H9 (cell line): ENCODE data around the gene PPP1CA. TPM values are rescaled to one million over a fixed set of nuclear protein-coding genes. Genes with fewer than 3 reads are reported as not detected.

Experiments
- DNase-seq: peaks from one replicate; pipeline ENCODE4 v3.0.0-alpha.2; 2017
- H2AFZ ChIP-seq: one replicate; pipeline ENCODE4 v1.6.1; 2013; ENCODE audit warnings: mild to moderate bottlenecking, low read length, control low read depth, moderate library complexity
- H2AK5ac ChIP-seq: 2 replicates; pipeline ENCODE4 v1.6.1; 2013; ENCODE audit warnings: low read length, control low read depth, mixed read lengths; ENCODE audit not compliant: insufficient read length
- H2BK120ac ChIP-seq: one replicate; pipeline ENCODE4 v1.6.1; 2013; ENCODE audit warnings: low read depth, mild to moderate bottlenecking, low read length, control low read depth, inconsistent platforms; ENCODE audit not compliant: poor library complexity, severe bottlenecking
- H2BK12ac ChIP-seq: 2 replicates; pipeline ENCODE4 v1.6.1; 2013; ENCODE audit warnings: low read length, control low read depth, mixed read lengths, low read depth; ENCODE audit not compliant: insufficient read length
- H2BK15ac ChIP-seq: 2 replicates; pipeline ENCODE4 v1.6.1; 2013; ENCODE audit warnings: low read depth, low read length, control low read depth
- H2BK20ac ChIP-seq: one replicate; pipeline ENCODE4 v1.6.1; 2013; ENCODE audit warnings: low read depth, mild to moderate bottlenecking, low read length, control low read depth, inconsistent platforms; ENCODE audit not compliant: poor library complexity, severe bottlenecking
- H2BK5ac ChIP-seq: 2 replicates; pipeline ENCODE4 v1.6.1; 2013; ENCODE audit warnings: low read length, control low read depth, mixed read lengths; ENCODE audit not compliant: insufficient read length
- H3K14ac ChIP-seq: 2 replicates; pipeline ENCODE4 v1.6.1; 2013; ENCODE audit warnings: low read length, control low read depth; ENCODE audit not compliant: insufficient read depth
- H3K18ac ChIP-seq: 2 replicates; pipeline ENCODE4 v1.6.1; 2013; ENCODE audit warnings: low read depth, mild to moderate bottlenecking, mixed read lengths, low read length, control low read depth; ENCODE audit not compliant: insufficient read length
- H3K23ac ChIP-seq: 2 replicates; pipeline ENCODE4 v1.6.1; 2013; ENCODE audit warnings: low read length, control low read depth, mixed read lengths, low read depth; ENCODE audit not compliant: insufficient read length
- H3K23me2 ChIP-seq: 2 replicates; pipeline ENCODE4 v1.6.1; 2013; ENCODE audit warnings: low read depth, mild to moderate bottlenecking, mixed read lengths, low read length, control low read depth; ENCODE audit not compliant: insufficient read length, poor library complexity, severe bottlenecking
- H3K27ac ChIP-seq: 2 replicates; pipeline ENCODE4 v1.5.1; 2013; ENCODE audit warnings: low read length, control low read depth, mixed read lengths, low read depth; ENCODE audit not compliant: insufficient read length
- H3K27me3 ChIP-seq: 2 replicates; pipeline ENCODE4 v1.6.1; 2013; ENCODE audit warnings: low read length, control low read depth, inconsistent platforms; ENCODE audit not compliant: insufficient read depth
- H3K4ac ChIP-seq: 2 replicates; pipeline ENCODE4 v1.6.1; 2013; ENCODE audit warnings: low read depth, mild to moderate bottlenecking, control low read depth, inconsistent platforms, low read length, moderate library complexity
- H3K4me1 ChIP-seq: 2 replicates; pipeline ENCODE4 v1.6.1; 2013; ENCODE audit warnings: low read length, control low read depth, inconsistent platforms; ENCODE audit not compliant: insufficient read depth
- H3K4me2 ChIP-seq: 2 replicates; pipeline ENCODE4 v1.6.1; 2013; ENCODE audit warnings: low read length, control low read depth, mixed read lengths; ENCODE audit not compliant: insufficient read length, insufficient read depth
- H3K56ac ChIP-seq: 2 replicates; pipeline ENCODE4 v1.6.1; 2013; ENCODE audit warnings: low read depth, mild to moderate bottlenecking, mixed read lengths, low read length, control low read depth; ENCODE audit not compliant: insufficient read length
- H3K79me1 ChIP-seq: 2 replicates; pipeline ENCODE4 v1.6.1; 2013; ENCODE audit warnings: low read depth, mild to moderate bottlenecking, moderate library complexity, low read length, control low read depth, inconsistent platforms; ENCODE audit not compliant: insufficient read depth, poor library complexity, severe bottlenecking
- H3K79me2 ChIP-seq: 2 replicates; pipeline ENCODE4 v1.6.1; 2013; ENCODE audit warnings: low read length, control low read depth, inconsistent platforms; ENCODE audit not compliant: insufficient read depth
- H3K9ac ChIP-seq: 2 replicates; pipeline ENCODE4 v1.6.1; 2013; ENCODE audit warnings: low read length, control low read depth, mixed read lengths; ENCODE audit not compliant: insufficient read length; ENCODE audit errors: extremely low read depth
- H3K9me3 ChIP-seq: one replicate; pipeline ENCODE4 v1.6.1; 2013; ENCODE audit warnings: low read depth, low read length, inconsistent platforms; ENCODE audit not compliant: control insufficient read depth
- H3T11ph ChIP-seq: one replicate; pipeline ENCODE4 v1.6.1; 2013; ENCODE audit warnings: mild to moderate bottlenecking, low read length, control low read depth, inconsistent platforms
- H4K20me1 ChIP-seq: one replicate; pipeline ENCODE4 v1.6.1; 2013; ENCODE audit not compliant: control insufficient read depth, insufficient read length, insufficient read depth
- H4K5ac ChIP-seq: 2 replicates; pipeline ENCODE4 v1.6.1; 2013; ENCODE audit warnings: low read depth, mild to moderate bottlenecking, mixed read lengths, low read length, control low read depth; ENCODE audit not compliant: insufficient read length
- H4K8ac ChIP-seq: replicated peaks from 2 replicates; pipeline ENCODE4 v1.6.1; 2013; ENCODE audit warnings: low read length, control low read depth, mixed read lengths, low read depth; ENCODE audit not compliant: insufficient read length
- H4K91ac ChIP-seq: 2 replicates; pipeline ENCODE4 v1.6.1; 2013; ENCODE audit warnings: low read depth, mild to moderate bottlenecking, moderate library complexity, mixed read lengths, low read length, control low read depth; ENCODE audit not compliant: insufficient read length
- H3K27ac Mint-ChIP-seq, 3 experiments: 2 replicates in 2 of 3; 3 replicates in 1 of 3; pipeline ENCODE4 v1.8.0; 2020 to 2021; ENCODE audit warnings: mixed read lengths in 3 of 3, mild to moderate bottlenecking in 1 of 3, moderate library complexity in 1 of 3
- H3K27me3 Mint-ChIP-seq: 2 replicates; pipeline ENCODE4 v1.8.0; 2021; ENCODE audit warnings: low read depth, mild to moderate bottlenecking, moderate library complexity, mixed read lengths
- H3K36me3 Mint-ChIP-seq, 3 experiments: 2 replicates in 2 of 3; 3 replicates in 1 of 3; pipeline ENCODE4 v1.8.0; 2020 to 2021; ENCODE audit warnings: low read depth in 3 of 3, mixed read lengths in 3 of 3; ENCODE audit not compliant: insufficient read depth in 1 of 3
- H3K4me1 Mint-ChIP-seq, 2 experiments: 2 replicates each; pipeline ENCODE4 v1.8.0; 2020; ENCODE audit warnings: mixed read lengths in 2 of 2
- H3K4me3 Mint-ChIP-seq, 2 experiments: 2 replicates in 1 of 2; 3 replicates in 1 of 2; pipeline ENCODE4 v1.8.0; 2020 to 2021; ENCODE audit warnings: mild to moderate bottlenecking in 2 of 2, mixed read lengths in 2 of 2, moderate library complexity in 1 of 2
- H3K9me3 Mint-ChIP-seq, 2 experiments: 2 replicates in 1 of 2; 3 replicates in 1 of 2; pipeline ENCODE4 v1.8.0; 2020; ENCODE audit warnings: mild to moderate bottlenecking in 2 of 2, mixed read lengths in 2 of 2, moderate library complexity in 1 of 2
- CTCF ChIP-seq: fragments of 200-600 bp; sonication (generic); conservative IDR thresholded peaks from 3 replicates; pipeline ENCODE4 v1.8.0; 2021; ENCODE audit warnings: antibody characterized with exemption, mild to moderate bottlenecking
- WGBS: extraction: QIAGEN DNeasy Blood & Tissue Kit; methylation state at CpG from one replicate; pipeline ENCODE4 v1.1.7; 2013; ENCODE audit warnings: missing lambda C conversion rate, low lambda C conversion rate, mixed read lengths; ENCODE audit not compliant: insufficient read length; ENCODE audit errors: extremely low coverage; 5-methylcytosine and 5-hydroxymethylcytosine counted together
- total RNA-seq: library from RNA; stranded (reverse); gene quantifications from 2 replicates; pipeline ENCODE4 v1.2.1, GENCODE V29; 2021

PPP1CA gene
- total RNA-seq, 1 experiment from 2014 or later = 205 TPM

DNA sequence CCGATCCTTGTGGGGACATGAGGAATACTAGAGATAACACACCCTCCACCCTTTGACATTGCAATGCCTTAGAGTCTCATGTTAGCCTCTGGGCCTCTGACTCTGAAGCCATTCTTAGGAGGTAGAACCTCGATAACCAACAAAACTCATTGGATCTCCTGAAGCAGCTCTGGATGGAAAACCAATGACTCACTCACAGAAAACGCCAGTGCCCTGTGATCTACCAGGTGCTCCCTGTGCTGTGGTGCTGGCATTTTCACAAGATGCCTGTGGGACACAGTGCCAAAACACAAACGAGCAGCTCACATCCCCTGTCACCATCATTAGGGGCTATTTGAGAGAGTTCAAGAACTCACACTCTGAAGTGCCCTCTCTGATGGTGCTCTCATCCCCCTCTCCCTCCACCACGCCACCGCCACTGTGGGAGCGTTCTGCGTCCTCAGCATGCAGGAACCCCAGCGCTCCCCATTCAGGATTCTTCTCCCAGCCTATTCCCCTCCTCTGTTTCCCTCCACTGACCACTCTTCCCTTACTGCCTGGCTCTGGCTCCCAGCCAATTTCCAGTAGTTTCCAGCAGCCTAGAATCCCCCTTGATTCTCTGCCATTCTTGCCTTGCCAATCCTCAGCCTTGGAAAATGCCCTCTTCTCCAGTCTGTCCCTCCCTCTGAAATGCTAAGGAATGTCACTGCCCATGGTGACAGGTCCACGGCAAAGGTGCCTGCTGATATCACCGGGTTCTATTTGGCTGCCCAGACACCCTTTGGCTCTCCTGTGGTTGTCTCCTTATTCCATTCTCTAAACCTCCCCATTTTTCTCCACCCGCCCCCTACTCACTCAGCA is 43.6 kb downstream of the PPP1CA start:
- H2BK12ac ChIP-seq = no peak overlapping the region
- no peak overlapping the region for H4K8ac ChIP-seq
- no peaks in the 10 kb centered on the region for H4K20me1 ChIP-seq
- Mint-ChIP-seq H3K4me3 (no peak overlapping the region), H3K4me1 (peaks cover 29 to 35% of the 10 kb centered on the region in 2 experiments), H3K27me3 (peaks cover 39% of the 10 kb centered on the region), H3K9me3 (no peaks in the 10 kb centered on the region), H3K36me3 (no peaks in the 10 kb centered on the region), H3K27ac (no peak overlapping the region)
- no peak overlapping the region for H3K4me2 ChIP-seq
- H3K4me1 ChIP-seq = no peaks in the 10 kb centered on the region
- H2BK15ac ChIP-seq = no peak overlapping the region
- no peak overlapping the region for H3K23ac ChIP-seq
- no peak for DNase-seq
- WGBS = 100% methylated on average over 1 of the region's 12 CpGs
- no peak overlapping the region for H3T11ph ChIP-seq
- no peak overlapping the region for H3K9ac ChIP-seq
- H3K14ac ChIP-seq = no peak overlapping the region
- peaks cover 9% of the 10 kb centered on the region for H3K23me2 ChIP-seq
- H3K27ac ChIP-seq = no peak overlapping the region
- no peaks in the 10 kb centered on the region for H3K79me2 ChIP-seq
- H2AFZ ChIP-seq = no peak overlapping the region
- H3K4ac ChIP-seq = no peak overlapping the region
- no peak overlapping the region for H3K56ac ChIP-seq
- H2BK5ac ChIP-seq = no peak overlapping the region
- TF ChIP-seq CTCF = no peak
- H2AK5ac ChIP-seq = no peak overlapping the region
- H4K91ac ChIP-seq = no peak overlapping the region
- H3K9me3 ChIP-seq = no peaks in the 10 kb centered on the region
- no peak overlapping the region for H2BK20ac ChIP-seq
- no peak overlapping the region for H2BK120ac ChIP-seq
- no peaks in the 10 kb centered on the region for H3K79me1 ChIP-seq
- no peak overlapping the region for H3K18ac ChIP-seq
- no peak overlapping the region for H4K5ac ChIP-seq
- H3K27me3 ChIP-seq = no peaks in the 10 kb centered on the region; the same call in 1 of the 2 replicates
